KMS-11 (cell line): Measurements from ENCODE around the gene DNAJB12.
"Not testable (repeated sequence)": the region's sequence is repeated elsewhere in the genome, so short reads cannot be mapped to it uniquely, and the experiment has no call there.

Source experiments
- H2AFZ ChIP-seq: fragments of 200-600 bp; sonication (generic); 2 replicates; pipeline ENCODE4 v1.6.1; 2016; ENCODE audit warnings: antibody characterized with exemption, mixed run types, low read depth
- H3K27ac ChIP-seq: fragments of 200-600 bp; sonication (generic); 2 replicates; pipeline ENCODE4 v1.6.1; 2016; ENCODE audit warnings: mild to moderate bottlenecking, mixed run types
- H3K27me3 ChIP-seq: fragments of 200-600 bp; sonication (generic); 2 replicates; pipeline ENCODE4 v1.6.1; 2017; ENCODE audit warnings: mild to moderate bottlenecking, low read depth, mixed run types, moderate library complexity; ENCODE audit not compliant: insufficient read depth
- H3K36me3 ChIP-seq: fragments of 200-600 bp; sonication (generic); 2 replicates; pipeline ENCODE4 v1.6.1; 2017; ENCODE audit warnings: mild to moderate bottlenecking, mixed run types; ENCODE audit not compliant: insufficient read depth
- H3K4me1 ChIP-seq: fragments of 200-600 bp; sonication (generic); 2 replicates; pipeline ENCODE4 v1.6.1; 2016; ENCODE audit warnings: mild to moderate bottlenecking, low read depth, mixed run types; ENCODE audit not compliant: poor library complexity, severe bottlenecking
- H3K4me2 ChIP-seq: fragments of 200-600 bp; sonication (generic); 2 replicates; pipeline ENCODE4 v1.7.0; 2016; ENCODE audit warnings: mild to moderate bottlenecking, mixed run types
- H3K4me3 ChIP-seq: fragments of 200-600 bp; sonication (generic); IDR thresholded peaks from 2 replicates; pipeline ENCODE4 v1.6.1; 2017; ENCODE audit warnings: low read depth, low read length, mixed read lengths; ENCODE audit not compliant: insufficient read depth
- H3K79me2 ChIP-seq: fragments of 200-600 bp; sonication (generic); 2 replicates; pipeline ENCODE4 v1.6.1; 2016; ENCODE audit warnings: low read depth, mixed run types; ENCODE audit not compliant: insufficient read depth
- H3K9ac ChIP-seq: fragments of 200-600 bp; sonication (generic); 2 replicates; pipeline ENCODE4 v1.6.1; 2016; ENCODE audit warnings: mild to moderate bottlenecking, mixed run types
- H4K20me1 ChIP-seq: fragments of 200-600 bp; sonication (generic); 2 replicates; pipeline ENCODE4 v1.6.1; 2016; ENCODE audit warnings: mild to moderate bottlenecking, mixed run types; ENCODE audit not compliant: insufficient read depth
- TF ChIP-seq, protein P1 (sequence below): fragments of 200-600 bp; sonication (generic); conservative IDR thresholded peaks from 2 replicates; pipeline ENCODE4 v1.6.1; 2017; ENCODE audit warnings: low read depth, mild to moderate bottlenecking, antibody characterized with exemption, low read length, moderate library complexity, mixed read lengths

Gene DNAJB12

DNA sequence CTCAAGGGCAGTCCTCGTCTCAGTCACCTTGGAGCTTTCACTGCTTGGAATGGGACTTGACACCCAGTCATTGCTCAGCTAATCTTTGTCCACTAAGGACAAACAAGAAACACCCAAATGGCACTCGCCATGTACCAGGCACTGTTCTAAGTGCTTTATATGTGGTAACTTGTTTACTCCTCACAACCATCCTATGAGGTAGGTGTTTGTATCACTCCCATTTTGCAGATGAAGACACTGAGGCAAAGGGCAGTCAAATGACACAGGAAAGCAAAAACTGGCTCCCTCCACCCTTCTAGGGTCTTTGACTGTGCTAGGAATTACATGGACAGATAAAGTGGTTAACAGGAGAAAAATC lies 24.7 kb downstream of the DNAJB12 start:
- Histone ChIP-seq H4K20me1 (no peaks in the 10 kb centered on the region), H3K27me3 (no peaks in the 10 kb centered on the region), H3K4me3 (no peak overlapping the region), H3K27ac (no peak overlapping the region), H3K79me2 (no peaks in the 10 kb centered on the region), H2AFZ (no peak overlapping the region), H3K4me2 (no peak overlapping the region; the same call in 1 of the 2 replicates), H3K4me1 (peaks cover 75% of the 10 kb centered on the region), H3K9ac (no peak overlapping the region), H3K36me3 (no peaks in the 10 kb centered on the region)
- TF ChIP-seq, protein P1, sequence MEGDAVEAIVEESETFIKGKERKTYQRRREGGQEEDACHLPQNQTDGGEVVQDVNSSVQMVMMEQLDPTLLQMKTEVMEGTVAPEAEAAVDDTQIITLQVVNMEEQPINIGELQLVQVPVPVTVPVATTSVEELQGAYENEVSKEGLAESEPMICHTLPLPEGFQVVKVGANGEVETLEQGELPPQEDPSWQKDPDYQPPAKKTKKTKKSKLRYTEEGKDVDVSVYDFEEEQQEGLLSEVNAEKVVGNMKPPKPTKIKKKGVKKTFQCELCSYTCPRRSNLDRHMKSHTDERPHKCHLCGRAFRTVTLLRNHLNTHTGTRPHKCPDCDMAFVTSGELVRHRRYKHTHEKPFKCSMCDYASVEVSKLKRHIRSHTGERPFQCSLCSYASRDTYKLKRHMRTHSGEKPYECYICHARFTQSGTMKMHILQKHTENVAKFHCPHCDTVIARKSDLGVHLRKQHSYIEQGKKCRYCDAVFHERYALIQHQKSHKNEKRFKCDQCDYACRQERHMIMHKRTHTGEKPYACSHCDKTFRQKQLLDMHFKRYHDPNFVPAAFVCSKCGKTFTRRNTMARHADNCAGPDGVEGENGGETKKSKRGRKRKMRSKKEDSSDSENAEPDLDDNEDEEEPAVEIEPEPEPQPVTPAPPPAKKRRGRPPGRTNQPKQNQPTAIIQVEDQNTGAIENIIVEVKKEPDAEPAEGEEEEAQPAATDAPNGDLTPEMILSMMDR = no peak

- H3K4me1 ChIP-seq = peaks cover 72% of the 10 kb centered on the region
Measured at GRCh38 chr10:72329290-72330068, 25.2 kb downstream of the DNAJB12 start.

GRCh38 chr10:72328829-72329204 lies 25.9 kb downstream of the DNAJB12 start:
- H3K27ac ChIP-seq = no peak overlapping the region; the same call in 1 of the 2 replicates
- H2AFZ ChIP-seq = peak overlapping the region; percentile 46; the same call in 1 of the 2 replicates
- H3K4me2 ChIP-seq = peak overlapping the region; percentile 41
- H3K79me2 ChIP-seq = no peaks in the 10 kb centered on the region
- H3K4me3 ChIP-seq = no peak overlapping the region
- H4K20me1 ChIP-seq = no peaks in the 10 kb centered on the region
- H3K27me3 ChIP-seq = no peaks in the 10 kb centered on the region
- TF ChIP-seq, protein P1 = no peak
- no peak overlapping the region for H3K9ac ChIP-seq
- no peaks in the 10 kb centered on the region for H3K36me3 ChIP-seq
- H3K4me1 ChIP-seq = peaks cover 69% of the 10 kb centered on the region

More at GRCh38 chr10:72329290-72330068, 25.2 kb downstream of the DNAJB12 start:
- Histone ChIP-seq H4K20me1 (no peaks in the 10 kb centered on the region), H3K4me3 (no peak overlapping the region), H3K79me2 (no peaks in the 10 kb centered on the region), H3K27ac (no peak overlapping the region), H3K27me3 (no peaks in the 10 kb centered on the region), H3K9ac (no peak overlapping the region), H3K4me2 (no peak overlapping the region; the same call in 1 of the 2 replicates), H2AFZ (no peak overlapping the region), H3K36me3 (no peaks in the 10 kb centered on the region)
- TF ChIP-seq, protein P1 = no peak

DNA sequence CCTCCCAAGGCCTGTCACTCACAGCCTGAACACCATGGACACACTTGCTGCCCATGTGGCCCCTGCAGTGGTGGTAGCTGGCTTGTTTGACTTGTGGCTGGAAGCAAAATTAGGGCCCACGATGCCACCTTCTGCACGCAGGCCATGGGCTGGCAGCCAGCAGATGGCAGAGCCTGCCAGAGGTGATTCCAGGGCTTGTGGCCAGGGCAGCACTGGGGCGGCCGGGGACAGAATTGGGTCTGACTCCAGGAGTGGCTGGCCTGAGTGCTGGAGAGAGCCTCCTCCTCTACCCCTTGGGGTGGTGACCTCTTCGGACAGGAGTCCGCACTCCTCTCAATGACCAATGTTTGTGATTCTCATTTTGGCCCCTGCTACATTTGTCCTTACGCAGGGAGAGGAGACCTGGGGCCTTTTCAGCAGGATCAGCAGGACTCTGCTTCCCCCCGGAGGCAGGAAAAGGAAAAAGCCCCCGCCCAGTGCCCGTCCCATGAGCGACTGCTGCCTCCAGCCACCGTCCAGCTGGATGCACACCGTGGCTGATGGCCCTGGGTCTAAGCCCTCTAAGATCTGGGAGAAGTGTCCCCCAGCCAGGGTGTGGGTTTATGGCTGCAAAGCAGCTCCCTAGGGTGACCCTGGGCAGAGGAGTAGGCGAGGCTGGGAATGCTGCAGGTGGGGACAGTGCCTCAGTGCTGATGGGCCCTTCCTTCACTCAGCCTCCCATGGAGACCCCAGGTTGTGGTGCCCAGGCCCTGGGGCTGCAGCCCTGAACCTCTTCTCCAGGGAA lies 26.5 kb downstream of the DNAJB12 start:
- H3K4me3 ChIP-seq = no peak overlapping the region
- no peak overlapping the region; the same call in 1 of the 2 replicates for H3K27ac ChIP-seq
- no peaks in the 10 kb centered on the region for H3K36me3 ChIP-seq
- no peaks in the 10 kb centered on the region for H3K27me3 ChIP-seq
- TF ChIP-seq, protein P1 = peak; percentile 63
- peak overlapping the region; percentile 41 for H3K4me2 ChIP-seq
- H3K9ac ChIP-seq = no peak overlapping the region
- H3K4me1 ChIP-seq = peaks cover 68% of the 10 kb centered on the region
- H4K20me1 ChIP-seq = no peaks in the 10 kb centered on the region
- H2AFZ ChIP-seq = peak overlapping the region; percentile 46; the same call in 1 of the 2 replicates
- H3K79me2 ChIP-seq = no peaks in the 10 kb centered on the region

DNA sequence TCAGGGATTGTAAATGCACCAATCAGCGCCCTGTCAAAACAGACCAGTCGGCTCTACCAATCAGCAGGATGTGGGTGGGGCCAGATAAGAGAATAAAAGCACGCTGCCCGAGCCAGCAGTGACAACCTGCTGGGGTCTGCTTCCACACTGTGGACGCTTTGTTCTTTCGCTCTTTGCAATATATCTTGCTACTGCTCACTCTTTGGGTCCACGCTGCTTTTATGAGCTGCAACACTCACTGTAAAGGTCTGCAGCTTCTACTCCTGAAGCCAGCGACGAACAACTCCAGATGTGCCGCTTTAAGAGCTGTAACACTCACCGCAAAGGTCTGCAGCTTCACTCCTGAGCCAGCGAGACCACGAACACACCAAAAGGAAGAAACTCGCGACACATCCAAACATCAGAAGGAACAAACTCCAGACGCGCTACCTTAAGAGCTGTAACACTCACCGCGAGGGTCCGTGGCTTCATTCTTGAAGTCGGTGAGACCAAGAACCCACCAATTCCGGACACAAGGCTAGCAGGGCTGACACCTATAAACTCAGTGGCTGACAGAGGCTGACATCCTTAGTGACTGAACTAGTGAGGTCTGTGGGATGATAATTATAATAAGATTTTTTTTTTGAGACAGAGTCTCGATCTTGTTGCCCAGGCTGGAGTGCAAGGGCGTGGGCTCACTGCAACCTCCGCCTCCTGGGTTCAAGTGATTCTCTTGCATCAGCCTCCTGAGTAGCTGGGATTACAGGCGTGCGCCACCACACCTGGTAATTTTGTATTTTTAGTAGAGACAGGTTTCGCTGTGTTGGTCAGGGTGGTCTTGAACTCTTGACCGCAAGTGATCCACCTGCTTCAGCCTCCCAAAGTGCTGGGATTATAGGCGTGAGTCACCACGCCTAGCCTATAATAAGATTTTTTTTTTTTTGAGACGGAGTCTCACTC lies 27.8 kb downstream of the DNAJB12 start:
- H3K27ac ChIP-seq, H3K27me3 ChIP-seq, H3K4me2 ChIP-seq, H3K79me2 ChIP-seq, H3K36me3 ChIP-seq, H2AFZ ChIP-seq, H4K20me1 ChIP-seq, H3K9ac ChIP-seq, H3K4me3 ChIP-seq: not testable (repeated sequence)
- H3K4me1 ChIP-seq = peaks cover 70% of the 10 kb centered on the region
